HepG2 (cell line): ENCODE measurements around the gene HERPUD2. TPM values are rescaled to one million over a fixed set of nuclear protein-coding genes. Genes with fewer than 3 reads are reported as not detected.

Experiments used
- CENPX ChIP-seq: sonication (generic); formaldehyde crosslinking; IDR thresholded peaks from 2 replicates; pipeline ENCODE4 v1.9.0; 2021; ENCODE audit warnings: mild to moderate bottlenecking, missing genetic modification reagents, moderate library complexity
- KAT8 ChIP-seq: IDR thresholded peaks from 2 replicates; pipeline ENCODE4 v1.6.1; 2016; ENCODE audit warnings: missing genetic modification reagents, missing compliant biosample characterization
- MED13 ChIP-seq: sonication (generic); formaldehyde crosslinking; IDR thresholded peaks from 2 replicates; pipeline ENCODE4 v1.5.0; 2020; ENCODE audit warnings: missing genetic modification reagents
- MTA3 ChIP-seq: sonication (generic); formaldehyde crosslinking; IDR thresholded peaks from 2 replicates; pipeline ENCODE4 v1.4.0; 2020; ENCODE audit warnings: missing genetic modification reagents
- MYNN ChIP-seq: sonication (generic); formaldehyde crosslinking; IDR thresholded peaks from 2 replicates; pipeline ENCODE4 v1.4.0; 2020; ENCODE audit warnings: mild to moderate bottlenecking, low read depth, missing genetic modification reagents
- NFE2L1 ChIP-seq: sonication (generic); formaldehyde crosslinking; IDR thresholded peaks from 2 replicates; pipeline ENCODE4 v1.4.0; 2020; ENCODE audit warnings: missing genetic modification reagents, mild to moderate bottlenecking, borderline replicate concordance
- NR1H2 ChIP-seq: sonication (generic); formaldehyde crosslinking; IDR thresholded peaks from 2 replicates; pipeline ENCODE4 v1.8.1; 2022; ENCODE audit warnings: low read depth, missing genetic modification reagents, borderline replicate concordance
- PHF21A ChIP-seq: sonication (generic); formaldehyde crosslinking; IDR thresholded peaks from 2 replicates; pipeline ENCODE4 v1.5.0; 2020; ENCODE audit warnings: mild to moderate bottlenecking, missing genetic modification reagents
- SCMH1 ChIP-seq: sonication (generic); formaldehyde crosslinking; IDR thresholded peaks from 2 replicates; pipeline ENCODE4 v1.9.0; 2021; ENCODE audit warnings: missing genetic modification reagents, mild to moderate bottlenecking, borderline replicate concordance
- SRSF9 ChIP-seq: fragments of 200-400 bp; formaldehyde crosslinking; IDR thresholded peaks from 2 replicates; pipeline ENCODE4 v1.6.1; 2018; ENCODE audit warnings: borderline replicate concordance, mild to moderate bottlenecking, low read depth, low read length; ENCODE audit not compliant: insufficient read depth, poor library complexity, severe bottlenecking
- ZBTB7A ChIP-seq: sonication (generic); formaldehyde crosslinking; IDR thresholded peaks from 2 replicates; pipeline ENCODE4 v1.8.0; 2022; ENCODE audit warnings: mild to moderate bottlenecking, missing genetic modification reagents
- ZBTB7B ChIP-seq: sonication (generic); formaldehyde crosslinking; IDR thresholded peaks from 2 replicates; pipeline ENCODE4 v1.4.0; 2020; ENCODE audit warnings: missing genetic modification reagents
- ZKSCAN8 ChIP-seq: IDR thresholded peaks from 2 replicates; pipeline ENCODE4 v1.6.1; 2016; ENCODE audit warnings: borderline replicate concordance, missing genetic modification reagents, missing compliant biosample characterization
- ZNF205 ChIP-seq: IDR thresholded peaks from 2 replicates; pipeline ENCODE4 v1.6.1; 2018; ENCODE audit warnings: missing biosample characterization, missing genetic modification reagents
- ZNF3 ChIP-seq: IDR thresholded peaks from 2 replicates; pipeline ENCODE4 v1.7.0; 2017; ENCODE audit warnings: inconsistent platforms
- ZNF468 ChIP-seq: sonication (generic); formaldehyde crosslinking; IDR thresholded peaks from 2 replicates; pipeline ENCODE4 v1.8.0; 2022; ENCODE audit warnings: mild to moderate bottlenecking, moderate library complexity, missing genetic modification reagents
- ZNF547 ChIP-seq: sonication (generic); formaldehyde crosslinking; IDR thresholded peaks from 2 replicates; pipeline ENCODE4 v1.5.1; 2020; ENCODE audit warnings: mild to moderate bottlenecking, missing genetic modification reagents
- ZNF598 ChIP-seq: sonication (generic); formaldehyde crosslinking; IDR thresholded peaks from 2 replicates; pipeline ENCODE4 v1.5.1; 2020; ENCODE audit warnings: mild to moderate bottlenecking, missing genetic modification reagents, borderline replicate concordance
- ZSCAN29 ChIP-seq: sonication (generic); formaldehyde crosslinking; conservative IDR thresholded peaks from 2 replicates; pipeline ENCODE4 v1.4.0; 2020; ENCODE audit warnings: mild to moderate bottlenecking, missing genetic modification reagents
- ZZZ3 ChIP-seq: sonication (generic); formaldehyde crosslinking; IDR thresholded peaks from 2 replicates; pipeline ENCODE4 v1.4.0; 2020; ENCODE audit warnings: missing genetic modification reagents, mild to moderate bottlenecking, borderline replicate concordance
- polyA plus RNA-seq, 8 experiments: library from polyadenylated mRNA; depleted of rRNA in 3 of 8; stranded (reverse) in 7 of 8; unstranded in 1 of 8; fragments of >200 nt; fragmentation: Illumina TruSeq in 4 of 8; extraction: Trizol in 4 of 8; gene quantifications; 2 replicates each; pipeline versions ENCODE4 v1.2.1 to v1.2.3, GENCODE V29; 2011 to 2016; ENCODE audit warnings: low read depth in 4 of 8, missing spikeins in 1 of 8, mixed read lengths in 1 of 8; ENCODE audit not compliant: insufficient read depth in 1 of 8
- total RNA-seq, 5 experiments: library from RNA; depleted of rRNA; stranded (reverse); fragments of >200 nt; fragmentation: Illumina TruSeq; extraction: Trizol; gene quantifications; 2 replicates each; pipeline ENCODE4 v1.2.3, GENCODE V29; 2016; ENCODE audit warnings: low read depth in 1 of 5
- TF ChIP-seq, protein P1 (sequence below): sonication (generic); formaldehyde crosslinking; IDR thresholded peaks from 2 replicates; pipeline ENCODE4 v1.4.0; 2020; ENCODE audit warnings: missing genetic modification reagents
- TF ChIP-seq, protein P2 (sequence below): sonication (generic); formaldehyde crosslinking; IDR thresholded peaks from 2 replicates; pipeline ENCODE4 v1.8.0; 2022; ENCODE audit warnings: mild to moderate bottlenecking, missing genetic modification reagents, moderate library complexity
- TF ChIP-seq, protein P3 (sequence below): sonication (generic); formaldehyde crosslinking; IDR thresholded peaks from 2 replicates; pipeline ENCODE4 v1.5.0; 2020; ENCODE audit warnings: missing genetic modification reagents
- TF ChIP-seq, protein P4 (sequence below): sonication (generic); formaldehyde crosslinking; IDR thresholded peaks from 2 replicates; pipeline ENCODE4 v1.5.0; 2020; ENCODE audit warnings: mild to moderate bottlenecking, missing genetic modification reagents

Gene HERPUD2
- total and polyA plus RNA-seq, 2 of the 13 experiments (the other 11 are each of a cell fraction or from before 2014, with no cell fraction given): 10.7 to 38.6 TPM

DNA sequence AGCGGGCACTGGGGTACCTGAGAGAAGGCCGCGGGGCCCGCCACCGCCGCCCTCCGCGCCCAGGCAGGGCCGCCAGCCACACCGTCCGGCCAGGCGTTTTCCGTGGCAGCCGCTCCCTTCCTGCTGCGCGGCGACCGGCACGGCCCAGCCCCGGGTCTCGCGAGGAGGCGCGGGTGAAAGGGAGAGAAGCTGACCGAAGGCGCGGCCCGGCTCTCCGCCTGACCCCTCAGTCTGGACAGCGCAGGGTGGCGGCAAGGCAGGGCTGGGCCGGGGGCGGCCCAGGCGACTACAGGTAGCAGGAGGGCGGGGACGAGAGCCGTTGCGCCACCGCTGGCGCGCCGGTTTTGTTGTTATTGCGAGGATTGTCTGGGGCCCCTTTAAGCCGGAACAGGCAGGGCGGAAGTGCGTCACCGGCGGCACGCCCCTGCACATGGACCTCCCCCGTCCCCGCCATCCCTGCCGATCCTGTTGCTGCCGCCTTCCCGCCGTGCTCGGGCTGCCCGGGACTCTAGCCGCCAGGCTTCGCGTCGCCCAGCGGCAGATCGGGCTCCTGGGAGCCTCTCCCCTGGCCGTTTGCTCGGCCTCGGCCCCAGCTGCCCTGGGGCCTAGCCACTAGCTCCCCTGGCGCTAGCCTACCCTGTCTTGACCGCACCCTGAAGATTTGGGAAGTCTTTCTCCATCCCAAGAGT is at the start of gene HERPUD2 (continued):
- no peak for TF ChIP-seq ZNF3 (CRISPR knock-in tag)
- TF ChIP-seq KAT8 (CRISPR knock-in tag): peak; percentile 94
- no peak for TF ChIP-seq SCMH1 (CRISPR knock-in tag)
- no peak for TF ChIP-seq SRSF9
- TF ChIP-seq MED13 (CRISPR knock-in tag): no peak
- no peak for TF ChIP-seq ZKSCAN8 (CRISPR knock-in tag)
- no peak for TF ChIP-seq MYNN (CRISPR knock-in tag)
- TF ChIP-seq, protein P1, sequence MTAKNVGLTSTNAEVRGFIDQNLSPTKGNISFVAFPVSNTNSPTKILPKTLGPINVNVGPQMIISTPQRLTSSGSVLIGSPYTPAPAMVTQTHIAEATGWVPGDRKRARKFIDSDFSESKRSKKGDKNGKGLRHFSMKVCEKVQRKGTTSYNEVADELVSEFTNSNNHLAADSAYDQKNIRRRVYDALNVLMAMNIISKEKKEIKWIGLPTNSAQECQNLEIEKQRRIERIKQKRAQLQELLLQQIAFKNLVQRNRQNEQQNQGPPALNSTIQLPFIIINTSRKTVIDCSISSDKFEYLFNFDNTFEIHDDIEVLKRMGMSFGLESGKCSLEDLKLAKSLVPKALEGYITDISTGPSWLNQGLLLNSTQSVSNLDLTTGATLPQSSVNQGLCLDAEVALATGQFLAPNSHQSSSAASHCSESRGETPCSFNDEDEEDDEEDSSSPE (CRISPR knock-in tag): peak; percentile 86
- peak; percentile 92; the same call in 1 of the 2 replicates for TF ChIP-seq ZNF598 (CRISPR knock-in tag)
- no peak for TF ChIP-seq CENPX (CRISPR knock-in tag)
- TF ChIP-seq, protein P2, sequence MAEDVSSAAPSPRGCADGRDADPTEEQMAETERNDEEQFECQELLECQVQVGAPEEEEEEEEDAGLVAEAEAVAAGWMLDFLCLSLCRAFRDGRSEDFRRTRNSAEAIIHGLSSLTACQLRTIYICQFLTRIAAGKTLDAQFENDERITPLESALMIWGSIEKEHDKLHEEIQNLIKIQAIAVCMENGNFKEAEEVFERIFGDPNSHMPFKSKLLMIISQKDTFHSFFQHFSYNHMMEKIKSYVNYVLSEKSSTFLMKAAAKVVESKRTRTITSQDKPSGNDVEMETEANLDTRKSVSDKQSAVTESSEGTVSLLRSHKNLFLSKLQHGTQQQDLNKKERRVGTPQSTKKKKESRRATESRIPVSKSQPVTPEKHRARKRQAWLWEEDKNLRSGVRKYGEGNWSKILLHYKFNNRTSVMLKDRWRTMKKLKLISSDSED (CRISPR knock-in tag): no peak
- no peak for TF ChIP-seq ZBTB7B (CRISPR knock-in tag)
- TF ChIP-seq ZNF205 (CRISPR knock-in tag): no peak; the same call in 1 of the 2 replicates
- no peak for TF ChIP-seq ZNF468 (CRISPR knock-in tag)
- TF ChIP-seq ZZZ3 (CRISPR knock-in tag): peak; percentile 77; the same call in 1 of the 2 replicates
- TF ChIP-seq, protein P3, sequence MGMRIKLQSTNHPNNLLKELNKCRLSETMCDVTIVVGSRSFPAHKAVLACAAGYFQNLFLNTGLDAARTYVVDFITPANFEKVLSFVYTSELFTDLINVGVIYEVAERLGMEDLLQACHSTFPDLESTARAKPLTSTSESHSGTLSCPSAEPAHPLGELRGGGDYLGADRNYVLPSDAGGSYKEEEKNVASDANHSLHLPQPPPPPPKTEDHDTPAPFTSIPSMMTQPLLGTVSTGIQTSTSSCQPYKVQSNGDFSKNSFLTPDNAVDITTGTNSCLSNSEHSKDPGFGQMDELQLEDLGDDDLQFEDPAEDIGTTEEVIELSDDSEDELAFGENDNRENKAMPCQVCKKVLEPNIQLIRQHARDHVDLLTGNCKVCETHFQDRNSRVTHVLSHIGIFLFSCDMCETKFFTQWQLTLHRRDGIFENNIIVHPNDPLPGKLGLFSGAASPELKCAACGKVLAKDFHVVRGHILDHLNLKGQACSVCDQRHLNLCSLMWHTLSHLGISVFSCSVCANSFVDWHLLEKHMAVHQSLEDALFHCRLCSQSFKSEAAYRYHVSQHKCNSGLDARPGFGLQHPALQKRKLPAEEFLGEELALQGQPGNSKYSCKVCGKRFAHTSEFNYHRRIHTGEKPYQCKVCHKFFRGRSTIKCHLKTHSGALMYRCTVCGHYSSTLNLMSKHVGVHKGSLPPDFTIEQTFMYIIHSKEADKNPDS (CRISPR knock-in tag): no peak
- no peak for TF ChIP-seq ZBTB7A (CRISPR knock-in tag)
- TF ChIP-seq, protein P4, sequence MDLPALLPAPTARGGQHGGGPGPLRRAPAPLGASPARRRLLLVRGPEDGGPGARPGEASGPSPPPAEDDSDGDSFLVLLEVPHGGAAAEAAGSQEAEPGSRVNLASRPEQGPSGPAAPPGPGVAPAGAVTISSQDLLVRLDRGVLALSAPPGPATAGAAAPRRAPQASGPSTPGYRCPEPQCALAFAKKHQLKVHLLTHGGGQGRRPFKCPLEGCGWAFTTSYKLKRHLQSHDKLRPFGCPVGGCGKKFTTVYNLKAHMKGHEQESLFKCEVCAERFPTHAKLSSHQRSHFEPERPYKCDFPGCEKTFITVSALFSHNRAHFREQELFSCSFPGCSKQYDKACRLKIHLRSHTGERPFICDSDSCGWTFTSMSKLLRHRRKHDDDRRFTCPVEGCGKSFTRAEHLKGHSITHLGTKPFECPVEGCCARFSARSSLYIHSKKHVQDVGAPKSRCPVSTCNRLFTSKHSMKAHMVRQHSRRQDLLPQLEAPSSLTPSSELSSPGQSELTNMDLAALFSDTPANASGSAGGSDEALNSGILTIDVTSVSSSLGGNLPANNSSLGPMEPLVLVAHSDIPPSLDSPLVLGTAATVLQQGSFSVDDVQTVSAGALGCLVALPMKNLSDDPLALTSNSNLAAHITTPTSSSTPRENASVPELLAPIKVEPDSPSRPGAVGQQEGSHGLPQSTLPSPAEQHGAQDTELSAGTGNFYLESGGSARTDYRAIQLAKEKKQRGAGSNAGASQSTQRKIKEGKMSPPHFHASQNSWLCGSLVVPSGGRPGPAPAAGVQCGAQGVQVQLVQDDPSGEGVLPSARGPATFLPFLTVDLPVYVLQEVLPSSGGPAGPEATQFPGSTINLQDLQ (CRISPR knock-in tag): peak; percentile 87; the same call in 1 of the 2 replicates
- TF ChIP-seq ZNF547: peak; percentile 97
- TF ChIP-seq NFE2L1 (CRISPR knock-in tag): no peak
- TF ChIP-seq ZSCAN29 (CRISPR knock-in tag): peak; percentile 68; the same call in 1 of the 2 replicates
- peak; percentile 86 for TF ChIP-seq PHF21A (CRISPR knock-in tag)
- TF ChIP-seq NR1H2 (CRISPR knock-in tag): peak; percentile 85
- TF ChIP-seq MTA3 (CRISPR knock-in tag): no peak
